Measurements from ENCODE around the gene PABPN1. TPM values are rescaled to one million over a fixed set of nuclear protein-coding genes. Genes with fewer than 3 reads are reported as not detected.

The PABPN1 gene
- total and polyA plus RNA-seq, 10 donors = 52.1 to 152 (median 132) TPM

- Histone ChIP-seq H3K36me3 (no peaks in the 10 kb centered on the region), H3K4me3 (no peak overlapping the region), H3K27me3 (replicated peaks in 1 of 7) (peaks cover 0 to 29% (median 0%) of the 10 kb centered on the region in 7 donors), H3K4me1 (peaks cover 0 to 11% (median 0%) of the 10 kb centered on the region in 6 donors), H3K27ac (no peak overlapping the region), H3K9me3 (no peaks in the 10 kb centered on the region)
- peak; percentile 14 for DNase-seq
- WGBS, 5 donors = 57 to 95% (median 78%) methylated on average over 1 of the region's 1 CpG
- TF ChIP-seq POLR2AphosphoS5 (IDR thresholded peaks at IDR 0.05) (no peak), POLR2A (IDR thresholded peaks at IDR 0.05) (no peak)
- intact Hi-C loops (cut with DNase I; ENCODE audit: low total_unique reads) = no loop called here
These were observed 50.6 kb downstream of the PABPN1 start for GRCh38 chr14:23371865-23372264.

GRCh38 chr14:23372509-23372908 lies 51.3 kb downstream of the PABPN1 start, which contains the start of gene IL25:
Gene IL25, plus strand, starts transcription at chr14:23372809.
- no peaks in the 10 kb centered on the region for H3K9me3 ChIP-seq
- 53 to 75% (median 70%) methylated on average over 2 of the region's 2 CpGs for WGBS, 5 donors

GRCh38 chr14:23373041-23373440 lies 51.8 kb downstream of the PABPN1 start:
- intact Hi-C loops (cut with DNase I; ENCODE audit: low total_unique reads) = no loop called here
- Histone ChIP-seq H3K4me3 (no peak overlapping the region), H3K27ac (no peak overlapping the region), H3K9me3 (no peaks in the 10 kb centered on the region), H3K4me1 (peaks cover 0 to 11% (median 0%) of the 10 kb centered on the region in 6 donors), H3K27me3 (replicated peaks in 1 of 7) (peaks cover 0 to 20% (median 0%) of the 10 kb centered on the region in 7 donors), H3K36me3 (no peaks in the 10 kb centered on the region)
- WGBS, 5 donors = 72 to 87% (median 84%) methylated on average over 2 to 3 of the region's 3 CpGs
- TF ChIP-seq POLR2AphosphoS5 (IDR thresholded peaks at IDR 0.05) = no peak
- TF ChIP-seq CTCF (IDR thresholded peaks at IDR 0.05 in 8 of 11, conservative IDR thresholded peaks at IDR 0.05 in 3 of 11) = no peak
- DNase-seq = peak; percentile 67

More at GRCh38 chr14:23372509-23372908, 51.3 kb downstream of the PABPN1 start, which contains the start of gene IL25:
- Histone ChIP-seq H3K4me3 (no peak within 1 kb of the TSS), H3K36me3 (no peaks in the 10 kb centered on the region), H3K27me3 (replicated peaks in 1 of 7) (peaks cover 0 to 23% (median 0%) of the 10 kb centered on the region in 7 donors), H3K4me1 (peaks cover 0 to 11% (median 0%) of the 10 kb centered on the region in 6 donors), H3K27ac (no peak within 1 kb of the TSS)
- DNase-seq = no peak
- TF ChIP-seq CTCF (IDR thresholded peaks at IDR 0.05 in 8 of 11, conservative IDR thresholded peaks at IDR 0.05 in 3 of 11) (no peak), POLR2A (IDR thresholded peaks at IDR 0.05) (no peak), POLR2AphosphoS5 (IDR thresholded peaks at IDR 0.05) (no peak)
- intact Hi-C loops (cut with DNase I; ENCODE audit: low total_unique reads) = no loop called here

Other genes with a start within 250 kb of the PABPN1 start
- 100 to 1,000 TPM; 148 to 228 (median 211) TPM for gene ACIN1, start 226.3 kb upstream of the PABPN1 start, total RNA-seq
- gene ACIN1, start 226.3 kb upstream of the PABPN1 start, polyA plus RNA-seq = 100 to 1,000 TPM in 2 of 3 donors, 10 to 100 TPM in 1; 59.2 to 126 (median 119) TPM
- gene C14orf119, start 226.0 kb upstream of the PABPN1 start, total RNA-seq = 10 to 100 TPM; 34.3 to 43.2 (median 37.8) TPM
- 10 to 100 TPM; 28.0 to 47.0 (median 40.2) TPM for gene C14orf119, start 226.0 kb upstream of the PABPN1 start, polyA plus RNA-seq
- not detected for gene CIROP, start 216.5 kb upstream of the PABPN1 start, total RNA-seq
- not detected for gene CIROP, start 216.5 kb upstream of the PABPN1 start, polyA plus RNA-seq
- 1 to 10 TPM in 4 of 7 donors, under 1 TPM in 3; 0.64 to 9.6 (median 1.6) TPM for gene CEBPE, start 202.2 kb upstream of the PABPN1 start, total RNA-seq
- gene CEBPE, start 202.2 kb upstream of the PABPN1 start, polyA plus RNA-seq = 1 to 10 TPM; 1.2 to 3.5 (median 1.3) TPM
- 100 to 1,000 TPM in 1 of 7 donors, 10 to 100 TPM in 6; 23.5 to 106 (median 68.0) TPM for gene SLC7A8, start 137.8 kb upstream of the PABPN1 start, total RNA-seq
- 1 to 10 TPM; 3.5 to 8.7 (median 6.7) TPM for gene SLC7A8, start 137.8 kb upstream of the PABPN1 start, polyA plus RNA-seq
- not detected for gene RNF212B, start 83.5 kb upstream of the PABPN1 start, total RNA-seq
- gene RNF212B, start 83.5 kb upstream of the PABPN1 start, polyA plus RNA-seq = not detected
- 10 to 100 TPM in 2 of 7 donors, 1 to 10 TPM in 5; 7.3 to 13.0 (median 9.1) TPM for gene HOMEZ, start 35.3 kb upstream of the PABPN1 start, total RNA-seq
- gene HOMEZ, start 35.3 kb upstream of the PABPN1 start, polyA plus RNA-seq = 1 to 10 TPM; 3.1 to 5.4 (median 5.0) TPM
- 10 to 100 TPM; 18.6 to 31.7 (median 20.8) TPM for gene PPP1R3E, start 18.6 kb upstream of the PABPN1 start, total RNA-seq
- 10 to 100 TPM; 22.1 to 36.7 (median 30.3) TPM for gene PPP1R3E, start 18.6 kb upstream of the PABPN1 start, polyA plus RNA-seq
- 10 to 100 TPM; 16.7 to 34.6 (median 24.9) TPM for gene BCL2L2, start 14.6 kb upstream of the PABPN1 start, total RNA-seq
- 10 to 100 TPM in 1 of 3 donors, 1 to 10 TPM in 2; 5.4 to 19.2 (median 7.5) TPM for gene BCL2L2, start 14.6 kb upstream of the PABPN1 start, polyA plus RNA-seq
- gene SLC22A17, start 31.4 kb downstream of the PABPN1 start, total RNA-seq = 10 to 100 TPM in 2 of 7 donors, 1 to 10 TPM in 5; 7.1 to 13.7 (median 8.3) TPM
- 1 to 10 TPM; 5.1 to 7.1 (median 6.3) TPM for gene SLC22A17, start 31.4 kb downstream of the PABPN1 start, polyA plus RNA-seq
- 1 to 10 TPM; 2.6 to 6.7 (median 4.4) TPM for gene EFS, start 43.7 kb downstream of the PABPN1 start, total RNA-seq
- 1 to 10 TPM; 1.8 to 4.3 (median 2.7) TPM for gene EFS, start 43.7 kb downstream of the PABPN1 start, polyA plus RNA-seq
- gene IL25, start 51.4 kb downstream of the PABPN1 start, total RNA-seq = not detected
- gene IL25, start 51.4 kb downstream of the PABPN1 start, polyA plus RNA-seq = not detected
- 10 to 100 TPM in 1 of 7 donors, 1 to 10 TPM in 6; 2.1 to 13.0 (median 4.3) TPM for gene CMTM5, start 55.6 kb downstream of the PABPN1 start, total RNA-seq
- 1 to 10 TPM; 1.3 to 4.1 (median 2.7) TPM for gene CMTM5, start 55.6 kb downstream of the PABPN1 start, polyA plus RNA-seq
- gene MYH6, start 86.8 kb downstream of the PABPN1 start, total RNA-seq = under 1 TPM in 1 of 7 donors, not detected in 6; 0.82 TPM
- under 1 TPM; 0.35 to 0.44 (median 0.37) TPM for gene MYH6, start 86.8 kb downstream of the PABPN1 start, polyA plus RNA-seq
- under 1 TPM in 1 of 7 donors, not detected in 6; 0.09 TPM for gene MYH7, start 114.2 kb downstream of the PABPN1 start, total RNA-seq
- gene MYH7, start 114.2 kb downstream of the PABPN1 start, polyA plus RNA-seq = under 1 TPM; 0.06 to 0.65 (median 0.12) TPM
- gene NGDN, start 148.2 kb downstream of the PABPN1 start, total RNA-seq = 10 to 100 TPM; 32.7 to 62.7 (median 40.0) TPM
- gene NGDN, start 148.2 kb downstream of the PABPN1 start, polyA plus RNA-seq = 10 to 100 TPM; 39.6 to 48.5 (median 40.6) TPM
- 1 to 10 TPM in 5 of 7 donors, under 1 TPM in 2; 0.42 to 2.9 (median 1.5) TPM for gene ZFHX2, start 230.3 kb downstream of the PABPN1 start, total RNA-seq
- gene ZFHX2, start 230.3 kb downstream of the PABPN1 start, polyA plus RNA-seq = under 1 TPM; 0.09 to 0.35 (median 0.11) TPM
- gene THTPA, start 234.8 kb downstream of the PABPN1 start, total RNA-seq = 10 to 100 TPM; 16.8 to 25.4 (median 18.6) TPM
- gene THTPA, start 234.8 kb downstream of the PABPN1 start, polyA plus RNA-seq = 10 to 100 TPM in 1 of 3 donors, 1 to 10 TPM in 2; 4.5 to 14.2 (median 8.9) TPM
- gene AP1G2, start 246.3 kb downstream of the PABPN1 start, total RNA-seq = 100 to 1,000 TPM; 139 to 261 (median 193) TPM
- 100 to 1,000 TPM; 126 to 267 (median 176) TPM for gene AP1G2, start 246.3 kb downstream of the PABPN1 start, polyA plus RNA-seq